ENCODE data around the gene DHX57.

DNA sequence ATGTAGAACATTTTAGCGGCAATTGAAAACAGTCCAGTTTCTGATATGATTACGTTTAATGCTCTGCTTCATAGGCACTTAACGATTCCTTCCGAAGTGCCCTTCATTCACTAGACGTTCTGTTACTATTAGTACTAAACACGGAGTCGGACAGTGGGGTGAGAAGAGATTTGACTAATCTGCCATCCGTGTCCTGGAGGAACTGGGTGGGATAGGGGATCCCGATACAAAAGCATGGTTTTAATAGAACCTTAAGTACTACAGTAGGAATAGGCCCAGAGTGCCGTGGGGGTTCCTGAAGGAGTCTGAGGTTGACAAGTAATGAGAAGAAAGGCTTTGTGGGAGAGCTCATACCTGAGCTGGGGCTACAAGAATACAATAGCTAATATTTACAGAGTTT is 673 bp upstream of the DHX57 start:
- TF ChIP-seq POLR2A (IDR thresholded peaks at IDR 0.05; ENCODE audit: low read length) (no peak), GATA1 (IDR thresholded peaks at IDR 0.05; ENCODE audit: low read depth, low read length) (no peak)
